HepG2 (cell line): ENCODE measurements around the gene ARHGAP33. TPM values are rescaled to one million over a fixed set of nuclear protein-coding genes. Genes with fewer than 3 reads are reported as not detected.

Experiments used
- CREB3 ChIP-seq: sonication (generic); formaldehyde crosslinking; IDR thresholded peaks from 2 replicates; pipeline ENCODE4 v1.5.0; 2020; ENCODE audit warnings: missing genetic modification reagents
- CTCF ChIP-seq: sonication (generic); formaldehyde crosslinking; IDR thresholded peaks from 2 replicates; pipeline ENCODE4 v1.5.0; 2020; ENCODE audit warnings: mild to moderate bottlenecking, missing genetic modification reagents, moderate library complexity
- EED ChIP-seq: sonication (generic); formaldehyde crosslinking; IDR thresholded peaks from 2 replicates; pipeline ENCODE4 v1.5.0; 2020; ENCODE audit warnings: mild to moderate bottlenecking, missing genetic modification reagents
- FOSL2 ChIP-seq: sonication (generic); formaldehyde crosslinking; IDR thresholded peaks from 2 replicates; pipeline ENCODE4 v1.4.0; 2020; ENCODE audit warnings: missing genetic modification reagents
- HNRNPK ChIP-seq: fragments of 200-400 bp; formaldehyde crosslinking; IDR thresholded peaks from 2 replicates; pipeline ENCODE4 v1.6.1; 2018; ENCODE audit warnings: low read length, low read depth, moderate library complexity, mild to moderate bottlenecking; ENCODE audit not compliant: poor library complexity, severe bottlenecking
- JUN ChIP-seq: sonication (generic); formaldehyde crosslinking; IDR thresholded peaks from 2 replicates; pipeline ENCODE4 v1.4.0; 2020; ENCODE audit warnings: mild to moderate bottlenecking, missing genetic modification reagents
- KLF12 ChIP-seq: sonication (generic); formaldehyde crosslinking; IDR thresholded peaks from 2 replicates; pipeline ENCODE4 v1.4.0; 2020; ENCODE audit warnings: missing genetic modification reagents, borderline replicate concordance
- KMT2A ChIP-seq: sonication (generic); formaldehyde crosslinking; IDR thresholded peaks from 2 replicates; pipeline ENCODE4 v1.4.0; 2020; ENCODE audit warnings: missing genetic modification reagents
- MED13 ChIP-seq: sonication (generic); formaldehyde crosslinking; IDR thresholded peaks from 2 replicates; pipeline ENCODE4 v1.5.0; 2020; ENCODE audit warnings: missing genetic modification reagents
- NCOR1 ChIP-seq: fragments of 200-600 bp; sonication (generic); IDR thresholded peaks from 2 replicates; pipeline ENCODE4 v1.7.0; 2017; ENCODE audit warnings: antibody characterized with exemption, low read length, borderline replicate concordance
- NPAS2 ChIP-seq: sonication (generic); formaldehyde crosslinking; IDR thresholded peaks from 2 replicates; pipeline ENCODE4 v1.8.0; 2022; ENCODE audit warnings: mild to moderate bottlenecking, missing genetic modification reagents, borderline replicate concordance
- NR2F6 ChIP-seq, 2 experiments: IDR thresholded peaks; 2 replicates each; pipeline ENCODE4 v1.6.1; 2016; ENCODE audit warnings: antibody characterized with exemption in 1 of 2, mild to moderate bottlenecking in 1 of 2
- PCBP2 ChIP-seq: fragments of 200-400 bp; formaldehyde crosslinking; optimal IDR thresholded peaks from 2 replicates; pipeline ENCODE3; 2018; ENCODE audit warnings: low read length, low read depth; ENCODE audit not compliant: poor library complexity, severe bottlenecking
- PHF8 ChIP-seq: sonication (generic); formaldehyde crosslinking; IDR thresholded peaks from 2 replicates; pipeline ENCODE4 v1.5.0; 2020; ENCODE audit warnings: missing genetic modification reagents
- SRY ChIP-seq: sonication (generic); formaldehyde crosslinking; IDR thresholded peaks from 2 replicates; pipeline ENCODE4 v1.8.0; 2022; ENCODE audit warnings: mild to moderate bottlenecking, missing genetic modification reagents
- ZNF138 ChIP-seq: sonication (generic); formaldehyde crosslinking; IDR thresholded peaks from 2 replicates; pipeline ENCODE4 v1.5.0; 2020; ENCODE audit warnings: mild to moderate bottlenecking, low read depth, missing genetic modification reagents
- ZNF24 ChIP-seq: fragments of 450-650 bp; IDR thresholded peaks from 2 replicates; pipeline ENCODE4 v1.6.1; 2017; ENCODE audit warnings: antibody characterized with exemption, mild to moderate bottlenecking
- ZNF34 ChIP-seq: sonication (generic); formaldehyde crosslinking; IDR thresholded peaks from 2 replicates; pipeline ENCODE4 v1.4.0; 2020; ENCODE audit warnings: mild to moderate bottlenecking, missing genetic modification reagents, borderline replicate concordance
- ZNF746 ChIP-seq: sonication (generic); formaldehyde crosslinking; IDR thresholded peaks from 2 replicates; pipeline ENCODE4 v1.8.0; 2022; ENCODE audit warnings: mild to moderate bottlenecking, missing genetic modification reagents
- ZNF766 ChIP-seq: sonication (generic); formaldehyde crosslinking; IDR thresholded peaks from 2 replicates; pipeline ENCODE4 v1.5.0; 2020; ENCODE audit warnings: missing genetic modification reagents, borderline replicate concordance
- ZNF891 ChIP-seq: sonication (generic); formaldehyde crosslinking; IDR thresholded peaks from 2 replicates; pipeline ENCODE4 v1.5.0; 2020; ENCODE audit warnings: mild to moderate bottlenecking, missing genetic modification reagents
- ZSCAN29 ChIP-seq: sonication (generic); formaldehyde crosslinking; conservative IDR thresholded peaks from 2 replicates; pipeline ENCODE4 v1.4.0; 2020; ENCODE audit warnings: mild to moderate bottlenecking, missing genetic modification reagents
- polyA plus RNA-seq, 8 experiments: library from polyadenylated mRNA; depleted of rRNA in 3 of 8; stranded (reverse) in 7 of 8; unstranded in 1 of 8; fragments of >200 nt; fragmentation: Illumina TruSeq in 4 of 8; extraction: Trizol in 4 of 8; gene quantifications; 2 replicates each; pipeline versions ENCODE4 v1.2.1 to v1.2.3, GENCODE V29; 2011 to 2016; ENCODE audit warnings: low read depth in 4 of 8, missing spikeins in 1 of 8, mixed read lengths in 1 of 8; ENCODE audit not compliant: insufficient read depth in 1 of 8
- total RNA-seq, 5 experiments: library from RNA; depleted of rRNA; stranded (reverse); fragments of >200 nt; fragmentation: Illumina TruSeq; extraction: Trizol; gene quantifications; 2 replicates each; pipeline ENCODE4 v1.2.3, GENCODE V29; 2016; ENCODE audit warnings: low read depth in 1 of 5
- TF ChIP-seq, protein P1 (sequence below): sonication (generic); formaldehyde crosslinking; IDR thresholded peaks from 2 replicates; pipeline ENCODE4 v1.4.0; 2020; ENCODE audit warnings: mild to moderate bottlenecking, missing genetic modification reagents, borderline replicate concordance

The ARHGAP33 gene
- total and polyA plus RNA-seq, 2 of the 13 experiments (the other 11 are each of a cell fraction or from before 2014, with no cell fraction given): 1.3 to 2.7 TPM

DNA sequence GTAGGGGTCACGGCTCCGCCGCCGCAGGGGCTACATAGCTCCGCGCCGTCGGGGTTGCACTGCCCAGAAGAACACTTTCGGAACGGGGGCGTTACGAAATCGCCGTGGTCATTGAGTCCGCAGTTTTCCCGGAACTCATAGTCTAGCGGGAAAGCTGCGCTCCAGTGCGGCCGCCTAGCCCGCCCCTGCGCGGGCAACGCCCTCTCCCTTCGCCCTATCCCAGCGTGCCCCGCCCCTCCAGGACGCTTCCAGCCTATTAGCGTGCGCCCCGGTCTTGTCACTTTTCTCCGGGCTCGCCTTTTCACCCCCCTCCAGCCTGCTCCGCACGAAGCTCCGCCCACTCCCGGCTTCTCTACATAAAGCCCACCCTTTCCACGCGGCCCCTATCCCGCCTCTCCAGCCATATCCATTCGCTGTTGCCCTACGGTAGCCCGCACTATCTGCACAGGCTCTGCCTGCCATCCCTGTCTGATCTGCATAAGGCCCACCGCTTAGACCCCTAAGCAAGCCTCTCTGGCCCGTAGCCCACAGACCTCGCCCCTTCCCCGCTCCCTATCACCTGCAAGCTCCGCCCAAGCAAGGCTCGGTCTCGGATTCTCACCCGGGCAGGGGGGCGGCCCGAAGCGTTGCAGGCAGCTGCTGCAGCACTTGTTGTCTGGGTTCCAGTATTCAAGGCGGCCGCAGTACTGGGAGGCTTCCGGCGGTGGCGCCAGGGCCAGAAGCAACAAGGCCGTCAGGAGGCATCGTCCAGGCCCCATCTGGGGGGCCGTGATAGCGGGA lies 34.8 kb upstream of the ARHGAP33 start (continued):
- TF ChIP-seq KLF12 (CRISPR knock-in tag) (0 out of 2 replicates have a peak, but pooled peaks have one; percentile 9), ZSCAN29 (CRISPR knock-in tag) (peak; percentile 50; the same call in 1 of the 2 replicates), NPAS2 (CRISPR knock-in tag) (no peak), MED13 (CRISPR knock-in tag) (no peak; the same call in 1 of the 2 replicates), JUN (CRISPR knock-in tag) (no peak), ZNF891 (peak; percentile 90), SRY (CRISPR knock-in tag) (no peak), KMT2A (CRISPR knock-in tag) (0 out of 2 replicates have a peak, but pooled peaks have one; percentile 36), CREB3 (CRISPR knock-in tag) (no peak), PCBP2 (no peak), ZNF34 (CRISPR knock-in tag) (no peak; the same call in 1 of the 2 replicates), ZNF138 (CRISPR knock-in tag) (0 out of 2 replicates have a peak, but pooled peaks have one; percentile 76), NCOR1 (peak; percentile 31; the same call in 1 of the 2 replicates), CTCF (CRISPR knock-in tag) (peak; percentile 61), ZNF24 (no peak), PHF8 (CRISPR knock-in tag) (peak; percentile 73), ZNF746 (0 out of 2 replicates have a peak, but pooled peaks have one; percentile 52), NR2F6 (IDR thresholded peaks at IDR 0.05) (no peak; the same call in 1 of the 2 replicates), NR2F6 (CRISPR knock-in tag; IDR thresholded peaks at IDR 0.05) (no peak; the same call in 1 of the 2 replicates), FOSL2 (CRISPR knock-in tag) (peak; percentile 36), ZNF766 (CRISPR knock-in tag) (no peak), EED (CRISPR knock-in tag) (no peak), HNRNPK (no peak)
- TF ChIP-seq, protein P1, sequence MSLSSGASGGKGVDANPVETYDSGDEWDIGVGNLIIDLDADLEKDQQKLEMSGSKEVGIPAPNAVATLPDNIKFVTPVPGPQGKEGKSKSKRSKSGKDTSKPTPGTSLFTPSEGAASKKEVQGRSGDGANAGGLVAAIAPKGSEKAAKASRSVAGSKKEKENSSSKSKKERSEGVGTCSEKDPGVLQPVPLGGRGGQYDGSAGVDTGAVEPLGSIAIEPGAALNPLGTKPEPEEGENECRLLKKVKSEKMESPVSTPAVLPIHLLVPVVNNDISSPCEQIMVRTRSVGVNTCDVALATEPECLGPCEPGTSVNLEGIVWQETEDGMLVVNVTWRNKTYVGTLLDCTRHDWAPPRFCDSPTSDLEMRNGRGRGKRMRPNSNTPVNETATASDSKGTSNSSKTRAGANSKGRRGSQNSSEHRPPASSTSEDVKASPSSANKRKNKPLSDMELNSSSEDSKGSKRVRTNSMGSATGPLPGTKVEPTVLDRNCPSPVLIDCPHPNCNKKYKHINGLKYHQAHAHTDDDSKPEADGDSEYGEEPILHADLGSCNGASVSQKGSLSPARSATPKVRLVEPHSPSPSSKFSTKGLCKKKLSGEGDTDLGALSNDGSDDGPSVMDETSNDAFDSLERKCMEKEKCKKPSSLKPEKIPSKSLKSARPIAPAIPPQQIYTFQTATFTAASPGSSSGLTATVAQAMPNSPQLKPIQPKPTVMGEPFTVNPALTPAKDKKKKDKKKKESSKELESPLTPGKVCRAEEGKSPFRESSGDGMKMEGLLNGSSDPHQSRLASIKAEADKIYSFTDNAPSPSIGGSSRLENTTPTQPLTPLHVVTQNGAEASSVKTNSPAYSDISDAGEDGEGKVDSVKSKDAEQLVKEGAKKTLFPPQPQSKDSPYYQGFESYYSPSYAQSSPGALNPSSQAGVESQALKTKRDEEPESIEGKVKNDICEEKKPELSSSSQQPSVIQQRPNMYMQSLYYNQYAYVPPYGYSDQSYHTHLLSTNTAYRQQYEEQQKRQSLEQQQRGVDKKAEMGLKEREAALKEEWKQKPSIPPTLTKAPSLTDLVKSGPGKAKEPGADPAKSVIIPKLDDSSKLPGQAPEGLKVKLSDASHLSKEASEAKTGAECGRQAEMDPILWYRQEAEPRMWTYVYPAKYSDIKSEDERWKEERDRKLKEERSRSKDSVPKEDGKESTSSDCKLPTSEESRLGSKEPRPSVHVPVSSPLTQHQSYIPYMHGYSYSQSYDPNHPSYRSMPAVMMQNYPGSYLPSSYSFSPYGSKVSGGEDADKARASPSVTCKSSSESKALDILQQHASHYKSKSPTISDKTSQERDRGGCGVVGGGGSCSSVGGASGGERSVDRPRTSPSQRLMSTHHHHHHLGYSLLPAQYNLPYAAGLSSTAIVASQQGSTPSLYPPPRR (CRISPR knock-in tag): peak; percentile 30; the same call in 1 of the 2 replicates
